GM06990 (cell line): Measurements from ENCODE around the gene GRM8.

ENCODE experiments used
- DNase-seq: peaks from one replicate; pipeline ENCODE4 v3.0.0-alpha.2; 2011; ENCODE audit not compliant: insufficient read length; ENCODE audit errors: extremely low read depth
- H3K27me3 ChIP-seq: replicated peaks from 2 replicates; pipeline ENCODE4 v1.6.0; 2011; ENCODE audit warnings: low read length; ENCODE audit not compliant: control insufficient read depth, insufficient read depth
- H3K36me3 ChIP-seq: 2 replicates; pipeline ENCODE4 v1.5.1; 2011; ENCODE audit warnings: low read length; ENCODE audit not compliant: control insufficient read depth, insufficient read depth
- H3K4me3 ChIP-seq: replicated peaks from 2 replicates; pipeline ENCODE4 v1.5.1; 2011; ENCODE audit warnings: low read depth, mild to moderate bottlenecking, control low read depth, low read length
- CTCF ChIP-seq: IDR thresholded peaks from 2 replicates; pipeline ENCODE4 v1.5.1; 2011; ENCODE audit warnings: low read length, control low read depth, mild to moderate bottlenecking, inconsistent platforms; ENCODE audit not compliant: insufficient read depth, poor library complexity, severe bottlenecking

Gene GRM8

GRCh38 chr7:127021019-127021738 is 231.6 kb downstream of the GRM8 start:
- Histone ChIP-seq H3K27me3 (no peaks in the 10 kb centered on the region), H3K4me3 (no peak overlapping the region), H3K36me3 (no peaks in the 10 kb centered on the region)
- no peak for TF ChIP-seq CTCF
- no peak for DNase-seq

- Histone ChIP-seq H3K4me3 (no peak overlapping the region), H3K27me3 (no peaks in the 10 kb centered on the region), H3K36me3 (no peaks in the 10 kb centered on the region)
- TF ChIP-seq CTCF = no peak
- no peak for DNase-seq
Observed at GRCh38 chr7:127018889-127019288, 233.9 kb downstream of the GRM8 start.

GRCh38 chr7:127017196-127017595 is 235.5 kb downstream of the GRM8 start:
- H3K4me3 ChIP-seq = no peak overlapping the region
- H3K36me3 ChIP-seq = no peaks in the 10 kb centered on the region
- no peaks in the 10 kb centered on the region for H3K27me3 ChIP-seq
- TF ChIP-seq CTCF = no peak
- DNase-seq = no peak

GRCh38 chr7:127000725-127001124 is 252.0 kb downstream of the GRM8 start:
- no peaks in the 10 kb centered on the region for H3K27me3 ChIP-seq
- DNase-seq = no peak
- H3K36me3 ChIP-seq = no peaks in the 10 kb centered on the region
- H3K4me3 ChIP-seq = no peak overlapping the region
- TF ChIP-seq CTCF = no peak

- Histone ChIP-seq H3K4me3 (no peak overlapping the region), H3K27me3 (no peaks in the 10 kb centered on the region), H3K36me3 (no peaks in the 10 kb centered on the region)
- TF ChIP-seq CTCF = no peak
- DNase-seq = no peak
Observed at GRCh38 chr7:126996659-126997058, 256.1 kb downstream of the GRM8 start.

- DNase-seq = no peak
- no peak for TF ChIP-seq CTCF
- Histone ChIP-seq H3K36me3 (no peaks in the 10 kb centered on the region), H3K27me3 (no peaks in the 10 kb centered on the region), H3K4me3 (no peak overlapping the region)
Observed at GRCh38 chr7:126993626-126994213, 259.0 kb downstream of the GRM8 start.
